Endodermal cell (in vitro differentiated cells): ENCODE data around the gene OR4P4. TPM values are rescaled to one million over a fixed set of nuclear protein-coding genes. Genes with fewer than 3 reads are reported as not detected.

Experiments used
- DNase-seq: peaks from one replicate; pipeline ENCODE4 v3.0.0-alpha.2; 2017
- H3K27ac ChIP-seq: 2 replicates; pipeline ENCODE4 v1.5.1; 2013; ENCODE audit warnings: mild to moderate bottlenecking, low read depth, low read length, moderate library complexity
- H3K27me3 ChIP-seq: 2 replicates; pipeline ENCODE4 v1.6.1; 2013; ENCODE audit warnings: mild to moderate bottlenecking, low read length, moderate library complexity; ENCODE audit not compliant: insufficient read depth, control insufficient read depth, poor library complexity, severe bottlenecking
- H3K36me3 ChIP-seq: 2 replicates; pipeline ENCODE4 v1.7.0; 2013; ENCODE audit warnings: mild to moderate bottlenecking, low read length, moderate library complexity; ENCODE audit not compliant: control insufficient read depth, insufficient read depth
- H3K4me1 ChIP-seq: one replicate; pipeline ENCODE4 v1.7.0; 2013; ENCODE audit warnings: low read length; ENCODE audit not compliant: control insufficient read depth, insufficient read depth
- H3K4me3 ChIP-seq: 2 replicates; pipeline ENCODE4 v1.5.1; 2013; ENCODE audit warnings: mild to moderate bottlenecking, low read length, moderate library complexity
- H3K9ac ChIP-seq: 2 replicates; pipeline ENCODE4 v1.6.1; 2013; ENCODE audit warnings: mild to moderate bottlenecking, low read length, moderate library complexity; ENCODE audit not compliant: poor library complexity, severe bottlenecking; ENCODE audit errors: extremely low read depth
- H3K9me3 ChIP-seq: 2 replicates; pipeline ENCODE4 v1.6.1; 2013; ENCODE audit warnings: mild to moderate bottlenecking, low read length, moderate library complexity; ENCODE audit not compliant: control insufficient read depth
- H3K27ac Mint-ChIP-seq: 2 replicates; pipeline ENCODE4 v1.8.0; 2020; ENCODE audit warnings: mixed read lengths
- H3K27me3 Mint-ChIP-seq: 2 replicates; pipeline ENCODE4 v1.8.0; 2021; ENCODE audit warnings: mild to moderate bottlenecking, mixed read lengths; ENCODE audit not compliant: insufficient read depth
- H3K36me3 Mint-ChIP-seq: 2 replicates; pipeline ENCODE4 v1.8.0; 2020; ENCODE audit warnings: low read depth, mixed read lengths
- H3K4me1 Mint-ChIP-seq: 2 replicates; pipeline ENCODE4 v1.8.0; 2020; ENCODE audit warnings: mixed read lengths
- H3K4me3 Mint-ChIP-seq: 2 replicates; pipeline ENCODE4 v1.8.0; 2020; ENCODE audit warnings: mild to moderate bottlenecking, moderate library complexity, mixed read lengths
- H3K9me3 Mint-ChIP-seq: 2 replicates; pipeline ENCODE4 v1.8.0; 2020; ENCODE audit warnings: mild to moderate bottlenecking, mixed read lengths
- CTCF ChIP-seq: fragments of 200-600 bp; sonication (generic); conservative IDR thresholded peaks from 2 replicates; pipeline ENCODE4 v1.5.0; 2021; ENCODE audit warnings: antibody characterized with exemption, mild to moderate bottlenecking
- WGBS, 2 experiments: methylation state at CpG; one replicate each; pipeline versions ENCODE4 v1.1.5 to v1.1.7; 2013; ENCODE audit warnings: missing lambda C conversion rate in 2 of 2, mixed read lengths in 1 of 2; ENCODE audit not compliant: insufficient coverage in 1 of 2, insufficient read length in 1 of 2; 5-methylcytosine and 5-hydroxymethylcytosine counted together
- total RNA-seq, 2 donors: library from RNA; stranded (reverse); fragmentation: NEBNext Ultra II Directional in 1 of 2; extraction: Animal tissue kit (Norgen Biotek cat#: 25700) in 1 of 2; gene quantifications; 2 replicates in 1 of 2; 3 replicates in 1 of 2; pipeline ENCODE4 v1.2.1, GENCODE V29; 2021

The OR4P4 gene
- total RNA-seq, 2 donors from 2014 or later = not detected

GRCh38 chr11:55669376-55669775 is 34.5 kb downstream of the OR4P4 start:
- 36% methylated on average over 2 of the region's 2 CpGs; no CpG with 5 or more reads in 1 of the 2 experiments for WGBS, 2 experiments
- H3K4me3 ChIP-seq = no peak overlapping the region
- Mint-ChIP-seq H3K9me3 (peaks cover 48% of the 10 kb centered on the region), H3K4me1 (no peaks in the 10 kb centered on the region), H3K27ac (no peak overlapping the region), H3K27me3 (no peaks in the 10 kb centered on the region), H3K4me3 (no peak overlapping the region), H3K36me3 (no peaks in the 10 kb centered on the region)
- no peak overlapping the region for H3K27ac ChIP-seq
- H3K9me3 ChIP-seq = peaks cover 24% of the 10 kb centered on the region
- H3K9ac ChIP-seq = no peak overlapping the region
- no peaks in the 10 kb centered on the region for H3K27me3 ChIP-seq
- no peaks in the 10 kb centered on the region for H3K4me1 ChIP-seq
- no peak for TF ChIP-seq CTCF
- no peak for DNase-seq
- no peaks in the 10 kb centered on the region for H3K36me3 ChIP-seq

- TF ChIP-seq CTCF = no peak
- no peak overlapping the region for H3K27ac ChIP-seq
- H3K36me3 Mint-ChIP-seq = no peaks in the 10 kb centered on the region
- no peaks in the 10 kb centered on the region for H3K4me1 Mint-ChIP-seq
- peaks cover 15% of the 10 kb centered on the region for H3K9me3 ChIP-seq
- no peaks in the 10 kb centered on the region for H3K4me1 ChIP-seq
- H3K27ac Mint-ChIP-seq = no peak overlapping the region
- WGBS, 2 experiments = 20 to 52% methylated on average over 1 to 5 of the region's 5 CpGs
- no peak for DNase-seq
- H3K36me3 ChIP-seq = no peaks in the 10 kb centered on the region
- no peak overlapping the region for H3K4me3 ChIP-seq
- no peaks in the 10 kb centered on the region for H3K27me3 ChIP-seq
- no peak overlapping the region for H3K9ac ChIP-seq
- H3K9me3 Mint-ChIP-seq = peaks cover 35% of the 10 kb centered on the region
- H3K27me3 Mint-ChIP-seq = no peaks in the 10 kb centered on the region
- no peak overlapping the region for H3K4me3 Mint-ChIP-seq
Measured at GRCh38 chr11:55673860-55674259, 38.9 kb downstream of the OR4P4 start.

Other genes with a start within 250 kb of the OR4P4 start
- not detected for gene OR4C15, start 80.6 kb upstream of the OR4P4 start, total RNA-seq
- gene OR4C16, start 63.0 kb upstream of the OR4P4 start, total RNA-seq = not detected
- gene OR4C11, start 27.5 kb upstream of the OR4P4 start, total RNA-seq = not detected
- gene OR4S2, start 13.2 kb downstream of the OR4P4 start, total RNA-seq = not detected
- not detected for gene OR4C6, start 27.1 kb downstream of the OR4P4 start, total RNA-seq
- gene OR5D13, start 138.3 kb downstream of the OR4P4 start, total RNA-seq = not detected
- not detected for gene OR5D14, start 160.4 kb downstream of the OR4P4 start, total RNA-seq
- not detected for gene OR5L1, start 176.3 kb downstream of the OR4P4 start, total RNA-seq
- not detected for gene OR5D18, start 184.5 kb downstream of the OR4P4 start, total RNA-seq
- not detected for gene OR5L2, start 192.1 kb downstream of the OR4P4 start, total RNA-seq
- gene OR5D16, start 203.6 kb downstream of the OR4P4 start, total RNA-seq = not detected
- gene TRIM51, start 248.2 kb downstream of the OR4P4 start, total RNA-seq = not detected